HuH-7 (cell line): ENCODE data around the gene TRPM1.
"Not testable (repeated sequence)": the region's sequence is repeated elsewhere in the genome, so short reads cannot be mapped to it uniquely, and the experiment has no call there.

ENCODE experiments used
- DNase-seq: peaks from one replicate; pipeline ENCODE4 v3.0.0; 2011; ENCODE audit warnings: low spot score

Gene TRPM1

DNA sequence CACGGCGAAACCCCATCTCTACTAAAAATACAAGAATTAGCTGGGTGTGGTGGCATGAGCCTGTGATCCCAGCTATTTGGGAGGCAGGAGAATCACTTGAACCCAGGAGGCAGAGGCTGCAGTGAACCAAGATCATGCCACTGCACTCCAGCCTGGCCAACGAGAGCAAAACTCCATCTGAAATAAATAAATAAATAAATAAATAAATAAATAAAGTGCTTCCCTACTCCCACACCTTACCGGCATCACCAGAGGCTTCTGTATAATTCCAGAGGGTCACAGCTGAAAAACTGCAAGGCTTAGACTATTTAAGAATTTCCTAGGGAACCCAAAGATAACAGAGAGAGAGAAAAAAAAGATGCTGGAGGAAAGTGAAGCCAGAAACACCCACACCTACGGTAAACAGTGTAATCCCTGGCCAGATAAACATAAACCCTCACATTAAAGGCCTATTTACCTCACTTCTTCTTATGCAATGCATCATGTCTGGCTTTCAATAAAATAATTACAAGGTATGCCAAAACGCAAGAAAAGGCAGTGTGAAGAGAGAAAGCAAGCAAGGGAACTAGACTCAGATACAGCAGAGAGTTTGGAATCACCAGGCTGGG is 15.0 kb upstream of the TRPM1 start:
- no peak for DNase-seq

DNA sequence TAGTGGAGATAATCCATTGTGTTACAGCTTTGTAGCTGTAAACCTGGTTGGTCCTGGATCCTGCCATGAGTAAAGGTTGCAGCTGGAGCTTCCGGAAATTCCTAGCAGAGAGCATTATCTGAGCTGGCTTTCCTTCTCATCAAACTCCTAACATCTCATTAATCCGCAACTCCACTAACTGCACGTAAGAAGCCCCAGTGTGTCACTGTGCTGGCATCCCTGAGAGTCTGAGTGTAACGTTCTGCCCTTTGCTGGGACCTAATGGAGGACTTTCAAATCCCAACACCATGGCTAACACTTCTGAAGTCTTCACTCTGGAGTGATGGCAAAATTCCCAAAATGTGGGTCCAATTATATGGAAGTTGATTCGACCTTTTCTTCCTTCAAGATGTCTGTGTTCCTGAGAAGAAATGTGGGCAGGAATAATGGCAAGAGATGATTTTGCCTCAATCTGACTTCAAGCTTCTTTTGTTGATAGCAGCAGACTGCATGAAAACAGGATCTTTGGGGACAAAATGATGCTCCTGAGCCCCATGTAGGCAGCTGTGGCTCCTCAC is 9.6 kb upstream of the TRPM1 start:
- DNase-seq, result no peak

DNA sequence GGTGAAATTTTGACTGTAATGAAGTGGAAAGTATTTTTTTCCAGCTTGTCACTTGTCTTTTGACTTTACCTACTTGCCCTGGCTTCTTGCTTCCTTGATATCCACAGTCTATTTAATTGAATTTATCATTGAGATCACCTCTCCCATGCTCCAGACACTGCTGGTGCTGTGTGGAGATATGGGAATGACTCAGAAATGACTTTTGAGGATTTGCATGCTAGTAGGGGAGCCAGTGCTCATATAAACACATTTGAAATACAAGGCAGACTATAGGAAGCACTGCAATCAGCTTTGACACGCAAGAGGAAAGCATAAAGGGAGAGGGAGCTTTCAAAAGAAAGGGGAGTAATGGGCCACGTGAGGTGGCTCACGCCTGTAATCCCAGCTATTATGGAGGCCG is 7.3 kb upstream of the TRPM1 start:
- no peak for DNase-seq

DNA sequence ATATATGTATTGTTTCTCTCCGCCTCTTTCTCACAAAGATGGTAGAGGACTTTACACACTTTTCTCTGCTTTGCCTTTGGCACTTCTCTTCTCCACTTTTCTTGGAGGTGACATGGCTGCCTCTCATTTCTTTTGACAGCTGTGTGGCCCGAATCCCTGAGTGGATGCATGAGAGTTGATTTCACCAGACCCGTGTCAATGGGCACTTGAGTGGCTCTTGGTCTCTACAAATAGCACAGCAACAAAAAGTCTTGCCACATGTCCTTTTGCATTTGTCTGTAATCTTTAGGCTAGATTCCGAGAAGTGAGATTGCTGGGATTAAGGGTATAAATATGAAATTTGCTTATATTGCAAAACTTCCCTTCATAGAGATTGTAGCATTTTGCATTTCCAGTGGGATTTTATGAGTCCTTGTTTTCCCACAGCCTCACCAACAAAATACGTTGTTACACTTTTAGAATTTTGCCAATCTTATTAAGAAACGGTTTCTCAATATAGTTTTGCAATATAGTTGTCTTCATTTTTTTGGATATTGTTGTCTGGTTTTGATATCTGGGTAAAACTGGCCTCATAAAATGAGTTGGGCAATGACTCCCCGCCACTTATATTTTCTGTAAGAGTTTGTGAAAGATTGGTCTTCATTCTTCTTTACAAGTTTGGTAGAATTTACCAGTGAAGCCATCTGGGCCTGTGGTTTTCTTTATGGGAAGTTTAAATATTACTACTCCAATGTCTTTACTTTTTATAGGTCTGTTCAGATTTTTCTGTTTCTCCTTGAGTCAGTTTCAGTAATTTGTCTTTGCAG is 5.2 kb upstream of the TRPM1 start:
- no peak for DNase-seq

DNA sequence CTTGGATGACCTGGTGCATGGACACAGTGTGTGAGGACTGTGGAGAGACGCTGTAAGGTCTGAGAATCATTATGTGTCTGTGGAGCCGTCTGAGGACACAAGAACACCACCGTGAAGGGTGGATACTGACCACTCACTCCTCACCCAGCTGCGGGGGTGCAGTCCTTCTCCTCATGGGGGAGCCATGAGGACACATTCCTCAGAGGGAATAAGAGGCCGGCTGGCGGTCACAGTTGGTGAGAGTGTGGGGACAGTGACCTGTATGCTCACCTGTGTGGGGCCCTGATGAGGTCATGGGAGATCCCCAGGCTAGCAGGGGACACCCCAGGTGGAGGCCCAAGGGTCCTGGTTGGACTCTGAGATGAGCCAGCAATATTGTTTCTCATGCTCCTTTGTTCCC is 2.5 kb upstream of the TRPM1 start:
- no peak for DNase-seq

DNA sequence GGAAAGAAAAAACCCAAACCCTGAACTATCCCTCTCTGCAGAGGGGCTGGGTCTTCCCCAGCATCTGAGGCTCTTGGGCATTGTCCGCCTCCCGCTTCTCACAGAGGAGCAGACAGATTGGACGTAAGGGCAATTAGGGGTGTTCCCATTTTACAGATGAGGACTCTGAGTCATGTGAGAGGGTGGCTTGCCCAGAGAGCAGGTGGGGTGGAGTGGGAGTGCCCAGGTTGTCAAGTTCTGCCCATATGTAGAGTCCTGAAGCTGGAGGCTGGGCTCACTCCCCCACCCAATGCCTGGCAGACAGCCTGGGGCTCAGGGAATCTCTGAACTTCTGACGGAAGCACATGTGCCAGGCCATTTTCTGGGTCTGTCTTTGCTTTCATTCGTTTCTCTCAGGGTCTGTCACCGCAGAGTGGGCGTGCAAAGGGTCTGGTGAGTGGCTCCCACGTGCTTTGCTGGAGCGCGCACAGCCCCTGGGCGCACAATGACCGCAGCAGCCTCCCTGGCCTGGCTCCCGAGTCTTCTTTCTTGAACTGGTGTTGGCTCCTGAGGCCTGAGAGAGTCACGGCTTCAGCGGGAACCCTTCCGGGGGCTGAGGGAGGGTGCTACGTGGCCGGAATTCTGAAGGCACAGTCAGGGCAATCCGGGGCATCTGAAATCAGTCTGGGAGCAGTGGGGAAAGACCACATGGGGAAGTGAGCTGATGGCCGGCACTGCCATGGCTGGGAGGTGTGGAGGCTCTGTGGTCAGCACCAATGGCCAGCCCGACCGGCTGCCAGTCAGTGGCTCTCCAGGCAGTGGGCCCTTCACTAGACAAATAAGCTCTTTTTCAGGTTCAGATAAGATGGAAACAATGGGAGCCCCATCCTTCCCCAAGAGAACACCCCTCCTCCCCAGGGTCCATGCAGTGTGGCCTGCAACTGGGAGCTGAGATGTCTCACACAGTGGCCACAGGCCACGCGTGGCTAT is 1.1 kb upstream of the TRPM1 start:
- DNase-seq, result no peak

DNA sequence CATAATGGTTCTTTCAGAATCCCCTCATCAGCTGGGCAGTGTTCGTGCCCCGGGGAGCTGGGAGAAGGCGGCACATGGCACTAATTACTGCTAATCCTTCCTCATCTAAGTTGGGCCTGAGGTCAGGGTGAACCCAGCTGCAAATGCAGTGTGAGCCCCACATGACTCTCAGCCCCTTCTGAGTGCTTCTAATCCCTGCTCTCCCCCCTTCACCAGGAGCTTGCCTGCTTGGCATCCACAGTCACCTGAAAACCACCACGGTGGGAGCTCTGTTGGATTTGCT is 455 bp upstream of the TRPM1 start:
- no peak for DNase-seq

DNA sequence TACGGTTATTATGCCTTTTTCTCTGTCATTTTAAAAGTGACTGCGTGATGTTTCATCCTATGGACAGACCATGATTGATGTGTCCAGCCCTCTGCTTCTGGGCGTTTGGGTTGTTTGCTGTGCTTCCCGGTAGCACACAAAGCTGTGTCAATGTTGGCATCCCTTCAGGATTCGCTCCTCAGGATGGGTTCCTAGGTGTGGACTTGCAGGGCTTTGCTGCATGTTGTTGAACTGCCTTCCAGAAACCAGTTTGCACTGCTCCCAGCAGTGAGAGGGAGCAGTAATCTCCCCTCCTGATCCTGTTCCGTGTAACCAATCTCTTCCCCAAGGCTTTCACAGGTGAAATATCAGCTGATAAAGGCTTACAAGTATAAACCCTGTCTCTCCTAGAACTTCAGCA is 787 bp downstream of the TRPM1 start:
- DNase-seq, result no peak

DNA sequence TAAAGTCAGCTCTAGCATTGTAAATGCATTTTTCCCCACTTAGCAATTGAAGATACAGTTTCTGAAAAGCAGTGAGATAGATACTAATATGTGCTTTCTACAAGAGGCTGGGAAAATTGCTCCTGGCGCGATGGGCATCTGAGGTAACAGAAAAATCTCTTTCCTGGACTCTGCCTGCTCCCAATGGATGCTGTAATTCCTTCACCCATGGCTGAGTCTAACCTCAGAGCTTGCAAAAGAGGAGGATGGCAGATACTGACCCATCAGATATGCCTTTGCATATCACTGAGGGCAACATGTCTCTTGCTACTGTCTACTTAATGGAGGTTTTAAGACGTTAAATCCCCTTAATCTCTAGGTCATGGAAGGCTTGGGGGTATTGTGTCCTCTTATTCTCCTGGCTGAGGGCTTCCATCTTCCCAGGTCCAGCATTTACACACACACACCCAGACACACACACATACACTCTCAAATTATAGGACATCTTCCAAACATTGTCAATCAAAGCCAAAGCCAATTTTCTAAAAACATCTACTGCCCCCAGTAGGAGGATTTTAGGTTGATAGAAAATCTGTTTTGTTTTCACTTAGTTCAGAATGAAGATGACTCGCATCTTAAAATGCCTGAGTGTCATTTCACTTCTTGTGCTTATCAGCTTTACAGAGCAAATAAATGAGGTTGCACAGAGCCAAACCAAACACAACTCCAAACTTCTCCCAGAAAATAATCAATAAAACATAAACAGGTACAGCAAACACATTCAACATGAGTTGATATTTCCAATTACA is 2.4 kb downstream of the TRPM1 start:
- no peak for DNase-seq

DNA sequence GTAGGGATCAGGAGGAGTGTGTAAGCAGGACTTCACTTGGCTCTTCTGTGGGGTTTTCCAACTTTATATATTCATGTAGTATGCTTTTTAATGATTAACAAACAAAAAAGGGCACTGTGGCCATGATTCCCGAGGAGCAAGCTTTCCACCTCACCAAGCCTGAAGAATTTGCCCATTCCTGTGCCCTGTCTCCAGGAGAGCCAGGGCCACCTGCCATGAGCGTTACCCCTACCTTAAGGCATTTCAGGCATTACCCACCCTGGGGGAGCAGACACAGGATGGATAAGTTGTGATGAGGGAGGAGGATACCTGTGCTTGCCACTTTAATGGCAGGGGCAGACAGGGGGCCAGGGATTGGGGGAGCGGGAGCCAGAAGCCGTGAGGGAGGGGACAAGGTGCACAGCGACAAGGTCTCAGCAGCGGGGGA is 3.0 kb downstream of the TRPM1 start:
- DNase-seq, result no peak

DNA sequence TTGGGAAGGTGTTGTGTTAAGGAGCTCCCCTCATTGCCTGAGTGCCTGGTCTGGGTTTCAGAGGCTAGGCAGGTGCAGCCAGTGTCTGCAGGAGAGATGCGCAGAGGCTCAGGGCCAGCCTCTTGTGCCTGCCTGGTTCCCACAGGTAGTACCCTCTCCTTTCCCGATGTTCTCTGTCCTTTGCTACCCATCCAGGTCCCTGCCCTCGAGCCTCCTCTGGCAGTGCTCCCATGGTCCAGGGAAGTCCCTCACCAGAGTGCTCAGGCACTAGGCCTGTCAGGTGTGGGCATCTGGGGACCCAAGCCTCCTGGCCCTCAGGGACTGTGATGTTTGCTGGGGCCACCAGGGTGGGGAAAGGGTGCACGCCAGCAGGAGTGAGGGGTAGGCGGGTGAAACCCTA is 5.0 kb downstream of the TRPM1 start:
- DNase-seq, result no peak

DNA sequence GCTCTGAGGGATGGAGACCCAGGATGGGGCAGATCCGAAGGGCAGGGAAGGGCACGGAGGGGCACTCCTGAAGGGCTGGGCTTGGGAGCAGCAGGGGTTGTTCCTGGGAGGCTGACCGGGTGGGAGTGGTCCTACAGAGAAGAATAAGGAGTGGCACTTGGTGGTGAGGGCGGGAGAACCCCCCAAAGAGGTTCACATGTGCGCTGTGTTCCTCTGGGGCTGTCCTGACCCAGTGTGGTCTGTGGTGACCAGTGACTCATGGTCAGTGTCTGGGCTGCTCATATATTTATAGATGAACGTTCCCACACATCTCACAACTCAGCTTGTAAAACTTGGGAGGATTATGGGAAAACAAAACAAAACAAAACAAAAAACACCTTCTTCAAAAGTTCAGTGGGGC is 10.0 kb downstream of the TRPM1 start:
- no peak for DNase-seq

DNA sequence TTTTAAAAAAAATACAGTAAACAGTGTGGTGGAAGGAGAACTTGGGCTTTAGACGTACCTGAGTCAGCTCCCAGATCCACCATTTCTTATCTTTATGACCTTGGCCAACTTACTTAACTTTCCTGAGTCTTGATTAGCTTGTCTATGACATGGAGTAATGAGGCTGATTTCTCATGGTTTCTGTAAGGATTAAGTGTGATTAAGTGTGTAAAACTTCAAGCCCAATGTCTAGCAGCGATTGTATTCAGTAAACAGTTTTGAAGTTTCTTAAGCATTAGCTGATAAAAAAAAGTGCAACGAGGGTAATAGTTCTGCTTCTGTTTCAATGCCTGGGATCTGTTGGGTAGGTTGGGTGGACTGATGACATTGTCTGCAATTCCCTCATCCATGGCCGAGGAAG is 10.8 kb downstream of the TRPM1 start:
- no peak for DNase-seq

DNA sequence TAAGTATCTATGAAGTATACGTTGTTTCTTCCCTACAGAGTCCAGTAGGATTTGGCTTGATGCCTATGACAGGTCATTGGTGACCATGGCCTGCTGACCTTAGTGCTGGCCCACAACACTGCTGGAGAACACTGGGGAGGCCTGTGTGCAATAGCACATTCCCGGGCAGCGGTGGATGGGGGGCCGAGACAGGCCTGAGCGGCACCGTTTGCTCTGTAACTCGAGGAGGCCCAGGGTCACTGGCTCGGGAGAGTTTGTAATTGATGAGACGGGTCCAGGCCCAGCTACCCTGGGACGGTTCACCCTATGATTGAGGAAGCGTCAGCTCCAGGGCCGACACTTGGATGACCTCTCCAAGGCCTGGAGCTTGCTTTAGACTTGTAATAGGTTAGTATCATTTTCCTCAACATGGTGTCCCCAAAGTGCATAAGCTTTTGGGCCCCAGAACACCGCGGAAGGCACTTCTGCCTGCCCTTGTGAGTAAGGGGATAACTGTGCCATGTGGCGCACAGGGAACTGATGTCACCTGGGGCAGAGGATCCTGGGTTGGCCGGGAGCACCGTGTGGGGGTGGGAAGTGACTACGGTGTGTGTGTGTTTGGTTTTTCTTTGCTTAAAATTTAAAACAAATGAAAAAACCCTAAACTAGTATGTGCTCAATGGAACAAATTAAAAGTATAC is 12.0 kb downstream of the TRPM1 start:
- DNase-seq, result no peak

DNA sequence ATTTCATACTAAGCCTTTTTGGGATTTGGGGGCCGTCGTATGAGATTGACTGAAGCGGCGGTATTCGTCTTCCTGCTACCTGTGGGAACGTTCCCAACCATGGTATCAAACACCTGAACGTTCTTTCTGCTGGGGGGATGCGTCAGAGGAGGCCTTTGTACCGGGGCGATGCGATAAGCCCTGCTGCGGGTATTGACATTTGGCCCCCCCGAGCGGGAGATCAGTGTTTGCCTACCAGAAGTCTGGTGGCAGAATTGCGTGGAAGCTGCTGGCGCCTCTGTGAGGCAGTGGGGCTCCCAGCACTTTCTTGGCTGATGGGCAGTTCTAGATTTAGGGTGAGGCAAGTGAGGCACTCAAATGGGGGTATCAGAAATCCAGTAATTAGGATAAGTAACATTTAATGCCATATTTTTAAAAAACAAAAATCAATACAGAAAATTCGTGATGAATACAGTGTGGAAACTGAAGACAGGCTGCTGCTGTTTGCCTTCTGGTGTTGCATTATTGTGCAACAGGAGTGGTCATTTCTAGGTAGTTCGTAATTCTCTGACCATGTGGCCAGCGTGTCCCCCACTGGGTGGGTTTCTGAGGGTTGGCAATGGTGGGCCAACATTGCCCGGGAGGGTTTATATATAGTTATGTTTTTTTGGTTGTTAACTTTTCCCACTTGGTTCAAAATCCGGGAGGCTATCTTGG is 12.7 kb downstream of the TRPM1 start:
- no peak for DNase-seq

DNA sequence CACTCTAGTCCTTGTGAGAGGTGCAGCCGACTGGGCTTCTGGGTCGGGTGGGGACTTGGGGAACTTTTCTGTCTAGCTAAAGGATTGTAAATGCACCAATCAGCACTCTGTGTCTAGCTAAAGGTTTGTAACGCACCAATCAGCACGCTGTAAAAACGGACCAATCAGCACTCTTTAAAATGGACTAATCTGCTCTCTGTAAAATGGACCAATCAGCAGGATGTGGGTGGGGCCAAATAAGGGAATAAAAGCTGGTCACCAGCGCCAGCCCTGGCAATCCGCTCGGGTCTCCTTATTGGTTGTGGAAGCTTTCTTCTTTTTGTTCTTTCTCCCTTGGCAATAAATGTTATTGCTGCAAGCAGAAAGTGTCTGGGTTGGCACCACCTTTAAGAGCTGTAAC is 13.5 kb downstream of the TRPM1 start:
- DNase-seq, result not testable (repeated sequence)

DNA sequence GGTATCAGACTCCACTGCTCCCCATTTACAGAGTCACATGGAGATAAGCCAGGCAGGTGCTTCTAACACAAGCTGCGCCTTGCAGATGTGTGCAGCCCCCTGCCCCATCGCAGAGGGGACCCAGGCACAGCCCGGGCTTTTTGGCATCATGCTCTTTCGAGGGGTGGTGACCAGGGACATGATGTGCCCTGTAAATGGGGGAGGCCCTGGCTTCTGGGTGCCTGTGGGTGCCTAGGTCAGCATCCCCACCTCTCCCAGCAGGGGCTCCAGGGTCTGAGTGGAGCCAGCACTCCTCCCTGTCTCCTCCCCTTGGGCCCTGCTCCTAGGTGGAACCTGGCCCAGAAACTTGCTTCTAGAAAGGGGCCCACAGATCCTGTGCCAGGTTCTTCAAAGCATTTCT is 15.2 kb downstream of the TRPM1 start:
- no peak for DNase-seq

DNA sequence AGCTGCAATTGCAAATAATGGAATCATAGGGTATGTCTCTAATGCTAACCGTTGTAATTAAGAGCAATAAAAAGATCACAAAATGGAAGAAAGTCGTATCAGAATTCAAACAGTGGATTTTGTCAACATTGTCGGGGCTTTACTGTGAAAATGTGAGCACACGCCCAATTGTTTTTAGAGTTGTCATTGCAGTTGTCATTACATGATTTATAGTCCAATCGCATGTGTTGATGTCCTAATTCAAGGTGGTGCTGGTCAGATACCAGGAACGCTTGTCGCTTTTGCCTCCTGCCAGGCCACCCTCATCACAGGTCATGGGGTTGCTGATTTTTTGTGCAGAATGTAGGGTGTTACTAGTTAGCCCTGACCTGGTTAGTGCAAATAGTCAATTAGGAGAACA is 16.2 kb downstream of the TRPM1 start:
- DNase-seq, result no peak

DNA sequence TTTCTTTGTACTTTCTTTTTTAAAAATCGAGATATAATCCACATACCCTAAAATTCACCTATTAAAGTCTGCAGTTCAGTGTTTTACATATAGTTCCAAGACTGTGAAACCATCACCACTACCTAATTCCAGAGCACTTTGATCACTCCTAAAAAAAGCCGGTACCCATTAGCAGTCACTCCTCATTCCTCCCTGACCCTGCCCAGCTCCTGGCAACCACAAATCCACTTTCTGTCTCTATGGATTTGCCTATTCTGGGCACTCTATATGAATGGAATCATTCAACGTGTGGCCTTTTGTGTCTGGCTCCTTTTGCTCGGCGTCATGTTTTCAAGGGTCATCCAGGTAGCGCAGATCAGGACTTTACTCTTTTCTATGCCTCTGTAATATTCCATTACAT is 17.3 kb downstream of the TRPM1 start:
- no peak for DNase-seq

DNA sequence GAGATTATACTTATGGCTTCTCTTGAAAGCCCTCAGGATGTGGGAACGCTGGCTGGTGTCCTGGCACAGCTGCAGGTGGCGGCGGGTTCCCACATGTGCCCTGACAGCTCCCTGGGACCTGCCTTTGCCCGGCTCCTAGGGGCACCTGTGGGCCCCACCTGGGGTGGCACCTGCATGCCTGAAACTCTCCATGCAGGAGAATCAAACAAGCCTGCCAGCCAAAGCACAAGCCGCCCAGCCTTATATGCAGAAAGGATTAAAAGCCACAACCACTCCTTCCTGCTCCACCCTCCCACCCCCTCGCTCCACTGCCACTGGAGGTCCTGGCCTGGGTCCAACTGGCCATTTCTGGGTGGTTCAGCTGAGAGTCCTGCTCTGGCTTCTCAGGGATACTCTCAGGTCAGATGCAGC is 18.1 kb downstream of the TRPM1 start:
- no peak for DNase-seq
